NOMO-1 (cell line): ENCODE data around the gene RBM26.

ENCODE experiments used
- DNase-seq, 2 experiments: peaks; one replicate each; lab custom pipeline; 2025; ENCODE audit not compliant: unreplicated experiment in 2 of 2; lab: John Stamatoyannopoulos, UW

RBM26 gene

DNA sequence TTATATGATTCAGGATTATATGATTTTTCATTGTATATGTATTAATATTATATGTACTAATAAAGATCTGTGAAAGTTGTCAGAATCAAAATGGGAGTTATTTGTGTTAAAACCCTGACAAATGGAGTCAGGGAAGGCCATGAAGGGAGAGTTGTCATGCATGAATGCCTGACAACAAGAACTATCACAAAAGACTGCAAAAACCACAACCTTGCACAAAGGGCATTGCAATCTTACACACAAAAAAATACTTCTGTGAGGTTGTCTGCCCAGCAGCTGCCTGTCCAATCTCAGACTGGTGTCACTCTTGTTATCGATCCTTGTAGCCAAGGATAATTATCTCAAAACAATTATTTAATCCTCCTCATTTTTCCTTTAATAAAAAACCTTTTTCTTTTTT lies 21.2 kb upstream of the RBM26 start:
- DNase-seq: no peak

DNA sequence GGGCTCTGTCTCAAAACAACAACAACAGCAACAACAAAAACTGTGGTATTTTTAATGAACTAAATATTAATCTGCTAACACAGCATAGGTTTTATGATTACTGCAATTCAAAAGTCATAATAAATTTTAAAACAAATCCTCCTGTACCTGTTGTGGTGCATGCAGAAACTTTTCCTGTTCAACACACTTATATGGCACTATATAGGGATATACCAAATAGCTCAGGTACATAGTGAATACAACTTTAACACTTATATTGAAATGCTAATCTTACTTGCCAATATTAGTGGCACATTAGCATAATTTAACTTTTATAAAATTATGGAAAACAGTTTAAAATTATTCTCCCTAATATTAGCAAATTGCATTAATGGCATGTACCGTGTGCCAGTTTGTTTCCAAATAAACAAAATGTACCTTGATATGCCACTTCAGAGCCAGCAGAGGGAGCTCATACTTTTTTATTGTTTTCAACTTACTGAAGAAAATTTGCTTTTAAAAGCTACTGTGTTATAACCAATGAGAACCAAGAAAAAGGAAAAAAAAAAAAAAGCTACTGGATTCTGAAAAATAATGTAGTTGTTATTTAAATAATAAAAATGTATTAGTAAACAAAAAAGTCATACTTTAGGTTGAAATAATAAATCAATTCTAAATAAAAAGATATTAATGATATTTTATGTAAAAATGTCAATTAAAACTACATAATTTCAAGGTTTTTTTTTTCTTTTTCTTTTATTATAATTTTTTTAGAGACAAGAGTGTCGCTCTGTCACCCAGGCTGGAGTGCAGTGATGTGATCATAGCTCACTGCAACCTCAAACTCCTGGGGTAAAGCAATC lies 18.0 kb upstream of the RBM26 start:
- peak in 1 of 2 experiments; percentile 47 for DNase-seq

GRCh38 chr13:79423340-79423739 lies 17.3 kb upstream of the RBM26 start:
- no peak for DNase-seq

- no peak for DNase-seq
Observed at GRCh38 chr13:79419365-79419764, 13.3 kb upstream of the RBM26 start.

GRCh38 chr13:79417741-79418140 lies 11.7 kb upstream of the RBM26 start:
- no peak for DNase-seq

DNA sequence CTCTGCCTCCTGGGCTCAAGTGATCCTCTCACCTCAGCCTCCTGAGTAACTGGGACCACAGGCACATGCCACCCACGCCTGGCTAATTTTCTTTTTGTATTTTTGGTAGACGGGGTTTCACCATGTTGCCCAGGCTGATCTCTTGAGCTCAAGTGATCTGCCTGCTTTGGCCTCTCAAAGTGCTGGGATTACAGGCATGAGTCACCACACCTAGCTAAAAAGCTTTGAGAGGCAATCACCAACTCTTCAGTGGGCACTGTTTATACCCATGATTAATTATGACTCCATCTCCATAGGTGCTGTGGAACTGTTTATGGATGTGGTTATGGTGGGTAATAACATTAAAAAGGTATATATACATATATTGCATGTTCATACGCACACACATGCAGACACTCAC lies 7.5 kb upstream of the RBM26 start:
- DNase-seq: no peak

GRCh38 chr13:79409828-79410227 lies 3.8 kb upstream of the RBM26 start:
- no peak for DNase-seq

- no peak for DNase-seq
Observed at GRCh38 chr13:79407349-79407979, 1.4 kb upstream of the RBM26 start.

GRCh38 chr13:79406597-79406908 lies 498 bp upstream of the RBM26 start:
- peak in 1 of 2 experiments; percentile 62 for DNase-seq

- DNase-seq: no peak
Observed at GRCh38 chr13:79405501-79405830, 589 bp downstream of the RBM26 start.

DNA sequence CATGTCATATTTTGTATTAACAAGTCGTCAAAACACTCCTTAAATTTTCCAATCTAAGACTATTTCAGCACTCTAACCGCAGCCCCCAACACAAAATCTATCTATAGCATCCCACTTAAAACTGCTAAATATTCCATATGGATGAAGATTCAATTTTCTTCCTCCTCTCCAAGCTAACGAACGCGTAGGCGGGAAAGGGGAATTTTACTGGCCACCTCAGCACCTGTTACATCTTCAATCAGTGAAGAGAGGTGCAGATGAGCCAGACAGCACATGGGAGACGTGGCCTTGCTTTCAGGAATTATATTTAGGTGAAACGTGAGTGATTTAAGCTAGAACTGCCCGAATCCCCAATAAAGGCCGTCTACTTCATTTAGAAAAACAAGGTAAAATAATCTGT lies 1.1 kb downstream of the RBM26 start:
- DNase-seq: no peak

- DNase-seq: peak in 1 of 2 experiments; percentile 9
Observed at GRCh38 chr13:79404361-79404760, 1.7 kb downstream of the RBM26 start.

DNA sequence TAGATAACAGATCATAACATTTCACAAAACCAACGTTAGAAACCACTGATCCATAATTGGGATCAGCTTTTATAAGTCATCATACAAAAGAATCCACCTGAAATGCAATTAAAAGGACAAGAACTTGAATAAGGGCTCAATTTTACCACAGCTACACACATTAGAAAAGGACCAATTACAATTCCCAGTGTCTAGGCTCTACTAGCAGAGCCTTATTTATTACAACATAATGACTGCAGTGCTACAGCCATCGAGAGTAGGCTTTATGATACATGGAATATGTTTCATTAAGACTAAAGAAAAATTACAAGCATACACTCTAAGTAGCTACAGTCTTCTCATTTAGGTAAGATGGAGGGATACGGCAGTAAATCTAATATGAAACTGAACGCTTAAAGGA lies 2.9 kb downstream of the RBM26 start:
- no peak for DNase-seq

- DNase-seq: no peak
Observed at GRCh38 chr13:79402679-79403078, 3.4 kb downstream of the RBM26 start.

- no peak for DNase-seq
Observed at GRCh38 chr13:79402074-79402635, 3.9 kb downstream of the RBM26 start.

DNA sequence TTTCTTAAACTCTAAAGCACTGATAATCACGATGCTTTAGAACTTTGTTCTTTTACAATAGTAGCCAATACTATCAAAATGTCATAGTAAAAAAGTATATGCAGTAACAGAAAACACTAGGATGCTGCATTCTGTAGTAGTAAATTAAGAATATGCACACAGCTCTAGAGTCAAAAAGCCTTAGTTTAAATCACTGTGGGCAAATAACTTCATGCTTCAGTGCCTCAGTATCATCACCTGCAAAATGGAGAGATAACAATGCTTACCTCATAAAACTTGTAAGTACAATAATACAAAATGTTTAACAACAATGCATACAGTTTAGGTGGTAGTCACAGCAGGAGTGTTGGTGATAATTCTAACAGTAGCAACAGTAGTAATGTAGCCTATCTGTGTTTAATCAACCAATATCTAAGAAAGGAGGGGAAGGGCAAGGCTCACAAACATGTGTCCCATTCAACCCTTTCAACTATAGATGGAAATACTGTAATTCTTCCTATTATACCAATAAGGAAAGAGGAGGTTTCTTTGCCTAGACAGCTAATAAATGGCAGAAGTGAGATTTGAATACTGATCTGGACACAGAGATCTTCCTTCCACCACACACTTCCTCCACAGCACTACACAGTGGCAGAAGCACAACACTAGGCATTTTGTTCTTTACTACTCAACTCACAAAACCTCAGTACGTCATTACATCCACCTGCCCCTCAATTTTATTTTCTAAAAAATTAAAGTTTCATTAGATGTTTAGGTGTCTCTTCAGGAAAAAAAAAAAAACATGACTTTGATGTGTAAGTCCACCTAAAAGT lies 4.6 kb downstream of the RBM26 start:
- peak in 1 of 2 experiments; percentile 9 for DNase-seq

GRCh38 chr13:79398915-79399314 lies 7.1 kb downstream of the RBM26 start:
- no peak for DNase-seq

DNA sequence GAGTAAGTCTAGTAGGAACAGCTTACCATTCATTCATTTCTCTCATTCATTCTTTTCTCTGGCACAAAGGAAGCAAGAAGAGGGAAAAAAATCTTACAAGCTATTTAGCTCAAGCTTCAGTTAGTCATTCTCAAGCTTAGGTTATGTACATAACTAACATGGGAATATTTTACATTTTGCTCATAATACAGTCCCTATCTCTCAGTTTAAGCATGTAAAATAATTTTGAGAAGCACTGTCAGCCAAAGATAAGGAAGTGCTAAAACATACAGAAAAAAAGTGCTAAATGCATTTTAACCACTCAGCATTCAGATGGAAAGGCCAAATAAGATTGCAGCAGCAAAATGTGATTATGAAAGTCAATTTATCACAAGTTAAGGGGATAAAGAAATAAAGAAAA lies 7.9 kb downstream of the RBM26 start:
- no peak for DNase-seq

- no peak for DNase-seq
Observed at GRCh38 chr13:79395881-79396280, 10.2 kb downstream of the RBM26 start.

DNA sequence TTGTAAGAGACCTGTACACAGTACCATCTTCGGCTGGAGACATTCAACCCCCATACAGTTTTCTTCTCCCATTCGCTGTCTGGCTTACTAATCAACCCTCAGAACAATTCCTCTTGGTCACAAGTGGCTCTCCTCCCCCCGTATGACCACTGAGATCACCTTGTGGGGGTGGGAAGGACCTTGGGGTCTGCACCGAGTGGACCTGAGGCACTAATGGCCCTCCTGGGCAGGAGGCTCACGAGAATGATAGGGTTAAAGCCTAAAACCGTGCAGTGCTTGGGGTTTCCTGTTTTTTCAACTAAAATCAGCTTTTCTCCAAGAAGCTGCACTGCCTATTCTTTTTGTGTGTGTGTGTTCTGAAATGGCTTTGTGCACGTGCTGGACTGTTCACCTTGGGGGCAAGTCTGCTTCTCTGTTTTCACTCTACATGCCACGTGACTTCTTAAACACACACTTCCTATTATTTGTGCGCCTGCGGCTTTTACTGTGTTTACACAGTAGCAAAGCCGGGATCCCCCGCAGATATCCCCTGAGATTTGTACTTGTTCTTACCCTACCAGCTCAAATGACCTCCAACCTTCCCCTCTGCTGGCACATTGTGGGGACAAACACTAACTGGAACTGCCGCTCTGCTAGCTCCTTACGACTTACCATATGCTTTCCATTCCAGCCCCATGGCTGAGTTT lies 12.3 kb downstream of the RBM26 start:
- peak; percentile 18 to 47 for DNase-seq
